Astrocyte (in vitro differentiated cells and primary cell): Measurements from ENCODE around the gene VIPR2.

Experiments used
- CTCF ChIP-seq: IDR thresholded peaks from 2 replicates; pipeline ENCODE4 v1.5.1; 2011; ENCODE audit warnings: low read depth, mild to moderate bottlenecking, inconsistent platforms, low read length, moderate library complexity; ENCODE audit not compliant: insufficient read depth
- EZH2 ChIP-seq: IDR thresholded peaks from 2 replicates; pipeline ENCODE4 v1.6.1; 2012; ENCODE audit warnings: mild to moderate bottlenecking, low read length, inconsistent platforms; ENCODE audit not compliant: insufficient read depth

GRCh38 chr7:159138508-159138907 is 6.2 kb downstream of the VIPR2 start:
- TF ChIP-seq CTCF (no peak), EZH2 (no peak)
